ENCODE results near the gene ANKZF1. TPM values are rescaled to one million over a fixed set of nuclear protein-coding genes. Genes with fewer than 3 reads are reported as not detected.

ANKZF1 gene
- total RNA-seq, 1 donor from 2014 or later, result 27.3 TPM

Other genes starting within 250 kb of the ANKZF1 start
- gene FEV, start 244.6 kb upstream of the ANKZF1 start, total RNA-seq, result not detected
- not detected for gene CRYBA2, start 236.4 kb upstream of the ANKZF1 start, total RNA-seq
- gene CFAP65, start 188.3 kb upstream of the ANKZF1 start, total RNA-seq, result not detected
- not detected for gene IHH, start 168.9 kb upstream of the ANKZF1 start, total RNA-seq
- 7.5 TPM for gene NHEJ1, start 69.0 kb upstream of the ANKZF1 start, total RNA-seq
- gene SLC23A3, start 59.8 kb upstream of the ANKZF1 start, total RNA-seq, result 1.4 TPM
- 69.3 TPM for gene CNPPD1, start 52.9 kb upstream of the ANKZF1 start, total RNA-seq
- 36.8 TPM for gene RETREG2, start 51.5 kb upstream of the ANKZF1 start, total RNA-seq
- gene ZFAND2B, start 23.0 kb upstream of the ANKZF1 start, total RNA-seq, result 21.3 TPM
- gene ABCB6, start 10.8 kb upstream of the ANKZF1 start, total RNA-seq, result 25.2 TPM
- 86.3 TPM for gene ATG9A, start 170 bp upstream of the ANKZF1 start, total RNA-seq
- 1.4 TPM for gene GLB1L, start 15.6 kb downstream of the ANKZF1 start, total RNA-seq
- gene STK16, start 15.7 kb downstream of the ANKZF1 start, total RNA-seq, result 16.7 TPM
- gene TUBA4B, start 23.4 kb downstream of the ANKZF1 start, total RNA-seq, result not detected
- gene TUBA4A, start 24.1 kb downstream of the ANKZF1 start, total RNA-seq, result 84.3 TPM
- 83.3 TPM for gene DNAJB2, start 49.6 kb downstream of the ANKZF1 start, total RNA-seq
- not detected for gene PTPRN, start 79.6 kb downstream of the ANKZF1 start, total RNA-seq
- gene RESP18, start 102.9 kb downstream of the ANKZF1 start, total RNA-seq, result not detected
- 76.5 TPM for gene DNPEP, start 158.1 kb downstream of the ANKZF1 start, total RNA-seq
- 12,920 TPM for gene DES, start 188.6 kb downstream of the ANKZF1 start, total RNA-seq
- gene SPEG, start 205.0 kb downstream of the ANKZF1 start, total RNA-seq, result 103 TPM